ENCODE data around the gene TMEM236.

GRCh38 chr10:17781856-17782255, 29.9 kb downstream of the TMEM236 start:
- TF ChIP-seq EZH2phosphoT487 (IDR thresholded peaks at IDR 0.05; ENCODE audit: low read length) (no peak), CTCF (IDR thresholded peaks at IDR 0.05; ENCODE audit: low read length) (no peak)

Data from MM.1S (cell line).